ENCODE measurements around the gene VWA1. TPM values are rescaled to one million over a fixed set of nuclear protein-coding genes. Genes with fewer than 3 reads are reported as not detected.
"Not testable (repeated sequence)": the region's sequence is repeated elsewhere in the genome, so short reads cannot be mapped to it uniquely, and the experiment has no call there.

The VWA1 gene
- total RNA-seq, 1 donor from 2014 or later: 56.9 TPM

- H3K36me3 Mint-ChIP-seq (ENCODE audit: unreplicated experiment): no peaks in the 10 kb centered on the region
- TF ChIP-seq CTCF (IDR thresholded peaks at IDR 0.05; ENCODE audit: partially characterized antibody, unreplicated experiment): no peak
- peaks cover 8% of the 10 kb centered on the region for H3K27me3 Mint-ChIP-seq (ENCODE audit: unreplicated experiment)
- H3K9me3 Mint-ChIP-seq (ENCODE audit: unreplicated experiment): peaks cover 21% of the 10 kb centered on the region
- H3K4me1 Mint-ChIP-seq (ENCODE audit: low read depth, unreplicated experiment): peaks cover 8% of the 10 kb centered on the region
- H3K4me3 Mint-ChIP-seq (ENCODE audit: unreplicated experiment): peak overlapping the region; percentile 32
- DNase-seq: no peak
- H3K27ac Mint-ChIP-seq (ENCODE audit: unreplicated experiment): peak overlapping the region; percentile 70
Observed at GRCh38 chr1:1403653-1404052, 31.8 kb upstream of the VWA1 start.

GRCh38 chr1:1406101-1406820 is 29.2 kb upstream of the VWA1 start:
- no peaks in the 10 kb centered on the region for H3K36me3 Mint-ChIP-seq (ENCODE audit: unreplicated experiment)
- H3K4me1 Mint-ChIP-seq (ENCODE audit: low read depth, unreplicated experiment): peaks cover 17% of the 10 kb centered on the region
- H3K9me3 Mint-ChIP-seq (ENCODE audit: unreplicated experiment): peaks cover 17% of the 10 kb centered on the region
- no peak for DNase-seq
- peak overlapping the region; percentile 68 for H3K27ac Mint-ChIP-seq (ENCODE audit: unreplicated experiment)
- H3K4me3 Mint-ChIP-seq (ENCODE audit: unreplicated experiment): peak overlapping the region; percentile 90
- no peak for TF ChIP-seq CTCF (IDR thresholded peaks at IDR 0.05; ENCODE audit: partially characterized antibody, unreplicated experiment)
- H3K27me3 Mint-ChIP-seq (ENCODE audit: unreplicated experiment): peaks cover 12% of the 10 kb centered on the region

GRCh38 chr1:1406821-1407635 is 28.5 kb upstream of the VWA1 start, which contains the start of gene MRPL20:
MRPL20 (minus strand) TSS chr1:1407293; CDS start chr1:1407217, 76 bp downstream.
- peaks cover 17% of the 10 kb centered on the region for H3K4me1 Mint-ChIP-seq (ENCODE audit: low read depth, unreplicated experiment)
- peaks cover under 1% of the 10 kb centered on the region for H3K36me3 Mint-ChIP-seq (ENCODE audit: unreplicated experiment)
- peak within 1 kb of the TSS; percentile 72 for H3K27ac Mint-ChIP-seq (ENCODE audit: unreplicated experiment)
- H3K27me3 Mint-ChIP-seq (ENCODE audit: unreplicated experiment): peaks cover 12% of the 10 kb centered on the region
- no peak for TF ChIP-seq CTCF (IDR thresholded peaks at IDR 0.05; ENCODE audit: partially characterized antibody, unreplicated experiment)
- H3K4me3 Mint-ChIP-seq (ENCODE audit: unreplicated experiment): peak within 1 kb of the TSS; percentile 90
- H3K9me3 Mint-ChIP-seq (ENCODE audit: unreplicated experiment): peaks cover 15% of the 10 kb centered on the region
- peak; percentile 94 for DNase-seq

GRCh38 chr1:1407636-1408318 is 27.7 kb upstream of the VWA1 start:
- peaks cover 12% of the 10 kb centered on the region for H3K27me3 Mint-ChIP-seq (ENCODE audit: unreplicated experiment)

GRCh38 chr1:1410238-1410637 is 25.3 kb upstream of the VWA1 start:
- peaks cover 18% of the 10 kb centered on the region for H3K4me1 Mint-ChIP-seq (ENCODE audit: low read depth, unreplicated experiment)
- not testable (repeated sequence) for H3K36me3 Mint-ChIP-seq (ENCODE audit: unreplicated experiment); DNase-seq; H3K27me3 Mint-ChIP-seq (ENCODE audit: unreplicated experiment); H3K9me3 Mint-ChIP-seq (ENCODE audit: unreplicated experiment)
- H3K27ac Mint-ChIP-seq (ENCODE audit: unreplicated experiment): peak overlapping the region; percentile 90
- peak overlapping the region; percentile 87 for H3K4me3 Mint-ChIP-seq (ENCODE audit: unreplicated experiment)

More at GRCh38 chr1:1407636-1408318, 27.7 kb upstream of the VWA1 start:
- H3K9me3 Mint-ChIP-seq (ENCODE audit: unreplicated experiment): peaks cover 15% of the 10 kb centered on the region
- TF ChIP-seq CTCF (IDR thresholded peaks at IDR 0.05; ENCODE audit: partially characterized antibody, unreplicated experiment): no peak
- H3K4me1 Mint-ChIP-seq (ENCODE audit: low read depth, unreplicated experiment): peaks cover 18% of the 10 kb centered on the region
- H3K27ac Mint-ChIP-seq (ENCODE audit: unreplicated experiment): peak overlapping the region; percentile 64
- H3K36me3 Mint-ChIP-seq (ENCODE audit: unreplicated experiment): peaks cover 7% of the 10 kb centered on the region
- peak overlapping the region; percentile 88 for H3K4me3 Mint-ChIP-seq (ENCODE audit: unreplicated experiment)
- DNase-seq: peak; percentile 55
